Measurements from ENCODE around the gene CCDC78.

Gene CCDC78

GRCh38 chr16:684961-685696 is 41.1 kb downstream of the CCDC78 start:
- TF ChIP-seq NFRKB (IDR thresholded peaks at IDR 0.05) (no peak), L3MBTL2 (conservative IDR thresholded peaks at IDR 0.05) (no peak), BHLHE40 (IDR thresholded peaks at IDR 0.05; ENCODE audit: borderline replicate concordance) (no peak), PKNOX1 (IDR thresholded peaks at IDR 0.05) (no peak), ELF4 (IDR thresholded peaks at IDR 0.05) (no peak), SUZ12 (IDR thresholded peaks at IDR 0.05) (no peak), HDGF (IDR thresholded peaks at IDR 0.05; ENCODE audit: borderline replicate concordance) (no peak), FOXM1 (IDR thresholded peaks at IDR 0.05; ENCODE audit: borderline replicate concordance) (no peak), CTBP1 (IDR thresholded peaks at IDR 0.05; ENCODE audit: borderline replicate concordance) (no peak), ZNF384 (IDR thresholded peaks at IDR 0.05) (no peak), SP1 (IDR thresholded peaks at IDR 0.05) (no peak), TARDBP (IDR thresholded peaks at IDR 0.05) (no peak), ARNT (IDR thresholded peaks at IDR 0.05) (no peak), LEF1 (IDR thresholded peaks at IDR 0.05; ENCODE audit: borderline replicate concordance) (no peak), FOXA1 (IDR thresholded peaks at IDR 0.05) (no peak)
- ChIA-PET POLR2A (interaction anchor here (0.6 to 1.4 kb wide), 4 partner anchors 8 to 598 kb away, joined by 3 to 4 read pairs (median 3); partner anchors contain the start of gene ANTKMT), CTCF (no interaction called here)
- no peak for DNase-seq (ENCODE audit: extremely low spot score)

- ChIA-PET POLR2A (interaction anchor here (0.5 to 1.4 kb wide), 5 partner anchors 9 to 597 kb away, joined by 3 to 4 read pairs (median 3); partner anchors contain the start of gene ANTKMT), CTCF (no interaction called here)
- TF ChIP-seq ARNT (IDR thresholded peaks at IDR 0.05) (peak; percentile 42), FOXM1 (IDR thresholded peaks at IDR 0.05; ENCODE audit: borderline replicate concordance) (0 out of 2 replicates have a peak, but pooled peaks have one; percentile 53), ELF4 (IDR thresholded peaks at IDR 0.05) (peak; percentile 92), CTBP1 (IDR thresholded peaks at IDR 0.05; ENCODE audit: borderline replicate concordance) (no peak), FOXA1 (IDR thresholded peaks at IDR 0.05) (no peak), SP1 (IDR thresholded peaks at IDR 0.05) (no peak), SUZ12 (IDR thresholded peaks at IDR 0.05) (no peak), PKNOX1 (IDR thresholded peaks at IDR 0.05) (peak; percentile 20; the same call in 1 of the 2 replicates), BHLHE40 (IDR thresholded peaks at IDR 0.05; ENCODE audit: borderline replicate concordance) (no peak), L3MBTL2 (conservative IDR thresholded peaks at IDR 0.05) (peak; percentile 72)
These were observed 42.0 kb downstream of the CCDC78 start, which contains the start of gene JMJD8 for GRCh38 chr16:684071-684794. Gene JMJD8 (minus strand): TSS chr16:684334. CDS start chr16:684319, 15 bp downstream.

GRCh38 chr16:683396-684070 is 42.7 kb downstream of the CCDC78 start:
- ChIA-PET CTCF (no interaction called here), POLR2A (interaction anchor here (1.4 kb wide), 1 partner anchor 38 kb away, joined by 4 read pairs; the partner anchor contains the start of gene ANTKMT)
- no peak for DNase-seq (ENCODE audit: extremely low spot score)
- TF ChIP-seq HDGF (IDR thresholded peaks at IDR 0.05; ENCODE audit: borderline replicate concordance), result peak; percentile 58; the same call in 1 of the 2 replicates
- TF ChIP-seq L3MBTL2 (conservative IDR thresholded peaks at IDR 0.05), result peak; percentile 33
- no peak for TF ChIP-seq FOXK2 (IDR thresholded peaks at IDR 0.05)

More at GRCh38 chr16:684071-684794, 42.0 kb downstream of the CCDC78 start, which contains the start of gene JMJD8:
- peak; percentile 91 for DNase-seq (ENCODE audit: extremely low spot score)

GRCh38 chr16:682493-683395 is 43.5 kb downstream of the CCDC78 start:
- CTCF ChIA-PET, result no interaction called here
- DNase-seq (ENCODE audit: extremely low spot score), result no peak
- POLR2A ChIA-PET, result interaction anchor here (1.3 to 3.0 kb wide), 6 partner anchors 7 to 46 kb away, joined by 5 to 33 read pairs (median 10); partner anchors contain the start of genes ANTKMT, METTL26, RHOT2 and WDR24
- TF ChIP-seq FOXM1 (IDR thresholded peaks at IDR 0.05; ENCODE audit: borderline replicate concordance) (no peak), L3MBTL2 (conservative IDR thresholded peaks at IDR 0.05) (peak; percentile 42)

GRCh38 chr16:681746-682427 is 44.4 kb downstream of the CCDC78 start:
- no peak for DNase-seq (ENCODE audit: extremely low spot score)
- ChIA-PET POLR2A (interaction anchor here (0.8 to 3.0 kb wide), 11 partner anchors 8 to 46 kb away, joined by 3 to 33 read pairs (median 5); partner anchors contain the start of genes ANTKMT, METTL26, RHOT2 and WDR24), CTCF (no interaction called here)
- TF ChIP-seq HDGF (IDR thresholded peaks at IDR 0.05; ENCODE audit: borderline replicate concordance), result 0 out of 2 replicates have a peak, but pooled peaks have one; percentile 22
- no peak for TF ChIP-seq ZNF384 (IDR thresholded peaks at IDR 0.05)
- TF ChIP-seq FOXM1 (IDR thresholded peaks at IDR 0.05; ENCODE audit: borderline replicate concordance), result no peak
- no peak for TF ChIP-seq BHLHE40 (IDR thresholded peaks at IDR 0.05; ENCODE audit: borderline replicate concordance)
- no peak for TF ChIP-seq FOXK2 (IDR thresholded peaks at IDR 0.05)
- peak; percentile 82 for TF ChIP-seq L3MBTL2 (conservative IDR thresholded peaks at IDR 0.05)
- no peak for TF ChIP-seq SUZ12 (IDR thresholded peaks at IDR 0.05)
- no peak for TF ChIP-seq ARNT (IDR thresholded peaks at IDR 0.05)
- no peak for TF ChIP-seq TARDBP (IDR thresholded peaks at IDR 0.05)
- no peak for TF ChIP-seq NFRKB (IDR thresholded peaks at IDR 0.05)

All from HEK293T (cell line).